SK-MEL-5 (cell line): ENCODE results near the gene ERCC3. TPM values are rescaled to one million over a fixed set of nuclear protein-coding genes. Genes with fewer than 3 reads are reported as not detected.
"Not testable (repeated sequence)": the region's sequence is repeated elsewhere in the genome, so short reads cannot be mapped to it uniquely, and the experiment has no call there.

Source experiments
- DNase-seq: peaks from one replicate; pipeline ENCODE4 v3.0.0-alpha.2; 2016; ENCODE audit warnings: low read depth, low spot score
- in situ Hi-C: cut with HindIII; loops from 2 replicates; pipeline ENCODE4 v1.10.0; 2016; ENCODE audit warnings: low sequenced_read_pairs, high pct_unique_total_duplicates, low pct_unique_long_range_greater_than_20kb
- small RNA-seq, 2 experiments: library from RNA; depleted of rRNA; stranded (forward); fragments of <200 nt; gene quantifications; one replicate each; pipeline ENCODE3, GENCODE V24; 2014
- total RNA-seq: library from RNA; depleted of rRNA; stranded (reverse); fragments of >200 nt; shearing (Covaris generic); gene quantifications from 2 replicates; pipeline ENCODE4 v1.2.3, GENCODE V29; 2014; rRNA removed

Gene ERCC3
- total RNA-seq, 1 experiment from 2014 or later, result 33.0 TPM

- no peak for DNase-seq
- in situ Hi-C loops, result no loop called here
These were observed 77.4 kb downstream of the ERCC3 start for GRCh38 chr2:127216593-127216992.

DNA sequence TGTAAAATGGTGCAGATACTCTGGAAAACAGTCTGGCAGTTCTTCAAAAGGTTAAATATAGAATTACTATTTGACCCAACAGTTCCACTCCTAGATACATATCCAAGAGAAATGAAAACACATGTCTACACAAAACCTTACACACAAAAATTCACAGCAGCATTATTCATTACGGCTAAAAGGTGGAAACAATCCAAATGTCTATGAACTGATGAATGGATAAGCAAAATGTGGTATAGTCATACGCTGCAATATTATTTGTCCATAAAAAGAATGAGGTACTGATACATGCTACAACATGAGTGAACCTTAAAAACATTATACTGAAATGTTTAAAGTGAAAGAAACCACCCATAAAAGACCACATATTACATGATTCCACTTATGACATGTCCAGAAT lies 77.8 kb downstream of the ERCC3 start:
- in situ Hi-C loops, result no loop called here
- no peak for DNase-seq

GRCh38 chr2:127214201-127214600 lies 79.7 kb downstream of the ERCC3 start:
- DNase-seq, in situ Hi-C loops: not testable (repeated sequence)

DNA sequence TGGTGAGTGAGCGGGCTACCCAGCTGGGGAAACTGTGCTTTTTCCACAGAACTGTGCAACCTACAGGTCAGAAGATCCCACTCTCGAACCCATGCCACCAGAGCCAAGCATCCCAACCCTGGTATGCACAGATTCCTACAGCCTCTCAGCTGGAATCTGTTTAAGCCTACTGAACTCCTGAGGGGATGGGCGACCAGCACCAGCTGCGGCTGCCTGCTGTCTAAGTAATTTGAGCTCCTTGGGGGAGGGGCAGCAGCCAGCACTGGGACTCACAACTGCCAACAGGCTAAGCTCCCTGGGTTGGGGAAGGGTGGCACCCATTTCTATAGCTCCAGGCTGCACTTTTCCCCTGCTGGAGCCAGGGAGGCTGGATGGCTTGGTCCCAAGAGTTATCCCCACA lies 85.6 kb downstream of the ERCC3 start:
- in situ Hi-C loops, result no loop called here
- no peak for DNase-seq

Small RNA genes lying within 50 kb of the gene (small RNA-seq; reads per million reads assigned to genes)
- gene RNU6-1147P, result 0 to 0.19 reads per million in 2 experiments

Other genes starting within 250 kb of the ERCC3 start
- 1.7 and 2.2 TPM in 2 replicates for gene BIN1, start 187.0 kb downstream of the ERCC3 start, total RNA-seq
- gene CYP27C1, start 73.8 kb downstream of the ERCC3 start, total RNA-seq, result 0.19 and 0.26 TPM in 2 replicates
- gene MAP3K2, start 93.8 kb upstream of the ERCC3 start, total RNA-seq, result 24.5 and 26.4 TPM in 2 replicates
- not detected in 2 replicates for gene PROC, start 124.3 kb upstream of the ERCC3 start, total RNA-seq
- 35.9 and 43.1 TPM in 2 replicates for gene IWS1, start 232.3 kb upstream of the ERCC3 start, total RNA-seq
- not detected in 2 replicates for gene MYO7B, start 241.5 kb upstream of the ERCC3 start, total RNA-seq